Esophagus squamous epithelium (tissue), 5 donors: ENCODE data around the gene CD163L1. TPM values are rescaled to one million over a fixed set of nuclear protein-coding genes. Genes with fewer than 3 reads are reported as not detected.

Source experiments
- DNase-seq: peaks from one replicate; lab custom pipeline; 2025; lab: John Stamatoyannopoulos, UW
- H3K27ac ChIP-seq, 4 donors: fragments of 200-600 bp; sonication (generic); one replicate each; pipeline ENCODE4 v1.5.1; 2016 to 2019; ENCODE audit warnings: mild to moderate bottlenecking in 1 of 4
- H3K27me3 ChIP-seq, 4 donors: fragments of 200-600 bp; sonication (generic); 1 replicate in 3 of 4; 2 replicates in 1 of 4; pipeline versions ENCODE4 v1.5.1 to v1.6.0; 2017 to 2021; ENCODE audit warnings: antibody characterized with exemption in 1 of 4
- H3K36me3 ChIP-seq, 3 donors: fragments of 200-600 bp; sonication (generic); one replicate each; pipeline ENCODE4 v1.5.1; 2016 to 2019
- H3K4me1 ChIP-seq, 3 donors: fragments of 200-600 bp; sonication (generic); one replicate each; pipeline ENCODE4 v1.5.1; 2017 to 2019
- H3K4me3 ChIP-seq, 4 donors: fragments of 200-600 bp; sonication (generic); 1 replicate in 3 of 4; 2 replicates in 1 of 4; pipeline ENCODE4 v1.5.1; 2016 to 2019; ENCODE audit warnings: mild to moderate bottlenecking in 2 of 4, moderate library complexity in 1 of 4
- H3K9me3 ChIP-seq, 3 donors: fragments of 200-600 bp; sonication (generic); one replicate each; pipeline ENCODE4 v1.5.1; 2016 to 2019
- POLR2A ChIP-seq, 4 donors: fragments of 450-650 bp; IDR thresholded peaks; one replicate each; pipeline ENCODE4 v1.6.1; 2017; ENCODE audit warnings: antibody characterized with exemption in 4 of 4, mild to moderate bottlenecking in 4 of 4, moderate library complexity in 3 of 4
- WGBS, 2 donors: methylation state at CpG; one replicate each; pipeline ENCODE4 v1.1.5; 2018; 5-methylcytosine and 5-hydroxymethylcytosine counted together
- intact Hi-C: fragments of 100-400 bp; cut with DNase I; formaldehyde crosslinking; loops from one replicate; pipeline ENCODE4 v1.15.0; 2022
- total RNA-seq, 4 donors: library from RNA; depleted of rRNA; stranded (reverse); fragments of >200 nt; gene quantifications; one replicate each; pipeline ENCODE4 v1.1.0, GENCODE V29; 2016
- TF ChIP-seq, protein P1 (sequence below), 6 experiments: fragments of 450-650 bp in 4 of 6; fragments of 200-600 bp in 2 of 6; sonication (generic) in 2 of 6; IDR thresholded peaks; one replicate each; pipeline ENCODE4 v1.5.1; 2016 to 2019; ENCODE audit warnings: antibody characterized with exemption in 6 of 6, mild to moderate bottlenecking in 4 of 6, moderate library complexity in 4 of 6
- donor health status: DM: yes; HTN: yes; CAD: no.

Gene CD163L1
- total RNA-seq, 4 donors from 2014 or later: 0.15 to 2.8 (median 1.1) TPM

DNA sequence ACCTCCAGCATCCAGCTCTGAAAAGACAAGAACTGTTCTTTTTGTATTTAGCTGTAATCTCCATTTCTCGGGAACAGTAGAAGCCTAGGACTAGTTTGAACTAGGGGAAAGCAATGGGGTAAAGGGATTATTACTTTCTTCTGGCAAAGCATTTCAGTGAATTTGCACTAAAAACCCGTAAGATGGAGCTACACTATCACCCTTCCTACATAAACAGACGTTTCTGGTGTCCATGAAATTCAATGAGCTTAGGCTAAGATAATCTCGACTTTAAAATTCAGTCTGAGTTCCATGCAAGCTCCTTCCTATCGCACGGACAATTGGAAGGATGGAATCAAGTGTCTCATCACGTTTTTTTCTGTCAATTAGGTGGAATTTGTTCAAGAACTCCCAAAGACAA lies 116.0 kb downstream of the CD163L1 start:
- intact Hi-C loops: no loop called here
- Histone ChIP-seq H3K36me3 (no peaks in the 10 kb centered on the region), H3K27ac (no peak overlapping the region), H3K4me1 (no peaks in the 10 kb centered on the region), H3K9me3 (no peaks in the 10 kb centered on the region), H3K27me3 (no peaks in the 10 kb centered on the region), H3K4me3 (no peak overlapping the region)
- TF ChIP-seq, protein P1, sequence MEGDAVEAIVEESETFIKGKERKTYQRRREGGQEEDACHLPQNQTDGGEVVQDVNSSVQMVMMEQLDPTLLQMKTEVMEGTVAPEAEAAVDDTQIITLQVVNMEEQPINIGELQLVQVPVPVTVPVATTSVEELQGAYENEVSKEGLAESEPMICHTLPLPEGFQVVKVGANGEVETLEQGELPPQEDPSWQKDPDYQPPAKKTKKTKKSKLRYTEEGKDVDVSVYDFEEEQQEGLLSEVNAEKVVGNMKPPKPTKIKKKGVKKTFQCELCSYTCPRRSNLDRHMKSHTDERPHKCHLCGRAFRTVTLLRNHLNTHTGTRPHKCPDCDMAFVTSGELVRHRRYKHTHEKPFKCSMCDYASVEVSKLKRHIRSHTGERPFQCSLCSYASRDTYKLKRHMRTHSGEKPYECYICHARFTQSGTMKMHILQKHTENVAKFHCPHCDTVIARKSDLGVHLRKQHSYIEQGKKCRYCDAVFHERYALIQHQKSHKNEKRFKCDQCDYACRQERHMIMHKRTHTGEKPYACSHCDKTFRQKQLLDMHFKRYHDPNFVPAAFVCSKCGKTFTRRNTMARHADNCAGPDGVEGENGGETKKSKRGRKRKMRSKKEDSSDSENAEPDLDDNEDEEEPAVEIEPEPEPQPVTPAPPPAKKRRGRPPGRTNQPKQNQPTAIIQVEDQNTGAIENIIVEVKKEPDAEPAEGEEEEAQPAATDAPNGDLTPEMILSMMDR (IDR thresholded peaks at IDR 0.05): no peak
- no peak for TF ChIP-seq POLR2A (IDR thresholded peaks at IDR 0.05)
- WGBS, 2 donors: 56 to 63% methylated on average over 7 of the region's 7 CpGs
- no peak for DNase-seq

DNA sequence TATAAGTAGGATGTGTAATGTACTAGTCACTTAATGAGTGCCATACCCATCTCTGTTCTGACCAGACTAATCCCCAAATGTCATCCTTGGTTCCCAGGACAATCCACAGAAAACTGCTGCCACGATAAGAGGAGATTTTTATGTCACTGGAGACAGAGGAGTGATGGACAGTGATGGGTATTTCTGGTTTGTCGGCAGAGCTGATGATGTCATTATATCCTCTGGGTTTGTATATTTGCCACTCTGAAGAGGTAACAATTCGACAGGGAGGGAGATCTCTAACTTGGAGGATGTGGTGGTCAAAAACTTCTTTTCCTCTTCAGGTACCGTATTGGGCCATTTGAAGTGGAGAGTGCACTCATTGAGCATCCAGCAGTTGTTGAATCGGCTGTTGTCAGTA lies 119.8 kb downstream of the CD163L1 start:
- TF ChIP-seq POLR2A (IDR thresholded peaks at IDR 0.05): no peak
- TF ChIP-seq, protein P1 (IDR thresholded peaks at IDR 0.05): no peak
- WGBS, 2 donors: 73 to 76% methylated on average over 5 of the region's 5 CpGs
- intact Hi-C loops: no loop called here
- DNase-seq: no peak
- Histone ChIP-seq H3K4me1 (no peaks in the 10 kb centered on the region), H3K36me3 (no peaks in the 10 kb centered on the region), H3K9me3 (no peaks in the 10 kb centered on the region), H3K27me3 (no peaks in the 10 kb centered on the region), H3K4me3 (no peak overlapping the region), H3K27ac (no peak overlapping the region)

DNA sequence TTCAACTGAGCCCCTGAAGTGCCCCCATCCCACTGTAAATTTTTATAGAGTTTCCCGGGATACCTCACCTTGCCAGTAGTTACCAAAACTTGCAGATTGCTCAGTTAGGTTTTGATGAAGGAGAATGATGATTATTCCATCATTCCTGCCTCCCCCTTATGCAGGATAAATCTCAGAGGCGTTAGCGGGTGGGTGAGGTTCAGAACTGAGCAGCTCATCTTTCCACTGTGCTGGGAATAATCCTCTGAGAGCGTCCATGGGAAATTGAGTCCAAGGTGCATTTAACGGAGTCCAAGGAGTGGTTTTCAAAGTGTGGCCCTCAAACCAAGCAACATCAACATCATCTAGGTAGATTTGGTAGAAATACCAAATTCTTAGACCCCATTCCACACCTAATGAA lies 121.4 kb downstream of the CD163L1 start:
- no peak overlapping the region for H3K27ac ChIP-seq
- TF ChIP-seq, protein P1 (IDR thresholded peaks at IDR 0.05): no peak
- 81 to 88% methylated on average over 5 of the region's 5 CpGs for WGBS, 2 donors
- H3K27me3 ChIP-seq: no peaks in the 10 kb centered on the region
- H3K36me3 ChIP-seq: no peaks in the 10 kb centered on the region
- H3K4me1 ChIP-seq: no peaks in the 10 kb centered on the region
- no peaks in the 10 kb centered on the region for H3K9me3 ChIP-seq
- no peak overlapping the region for H3K4me3 ChIP-seq
- intact Hi-C loops: no loop called here
- DNase-seq: no peak

DNA sequence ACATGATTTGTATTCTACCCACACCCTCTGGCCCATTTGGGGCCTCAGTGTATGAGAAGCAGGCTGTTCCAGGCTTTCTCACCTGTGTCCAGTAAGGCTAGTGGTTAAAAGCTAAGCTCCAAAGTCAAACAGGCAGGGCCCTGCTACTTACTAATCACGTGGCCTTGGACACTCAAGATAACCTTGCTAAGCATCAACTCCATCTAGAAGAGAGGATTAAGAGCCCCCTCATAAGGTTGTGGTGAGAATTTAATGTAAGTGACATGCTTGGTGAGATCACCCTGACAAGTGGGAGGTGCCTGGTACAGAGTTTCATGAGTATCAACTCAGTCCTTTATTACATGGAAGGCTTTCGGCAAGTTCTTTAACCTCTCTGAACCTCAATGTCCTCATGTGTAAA lies 122.3 kb downstream of the CD163L1 start:
- 57 to 69% methylated on average over 2 of the region's 2 CpGs for WGBS, 2 donors
- Histone ChIP-seq H3K4me1 (no peaks in the 10 kb centered on the region), H3K9me3 (no peaks in the 10 kb centered on the region), H3K36me3 (no peaks in the 10 kb centered on the region), H3K27me3 (no peaks in the 10 kb centered on the region), H3K4me3 (no peak overlapping the region), H3K27ac (no peak overlapping the region)
- no peak for DNase-seq
- intact Hi-C loops: no loop called here
- TF ChIP-seq, protein P1 (IDR thresholded peaks at IDR 0.05): no peak
- no peak for TF ChIP-seq POLR2A (IDR thresholded peaks at IDR 0.05)

DNA sequence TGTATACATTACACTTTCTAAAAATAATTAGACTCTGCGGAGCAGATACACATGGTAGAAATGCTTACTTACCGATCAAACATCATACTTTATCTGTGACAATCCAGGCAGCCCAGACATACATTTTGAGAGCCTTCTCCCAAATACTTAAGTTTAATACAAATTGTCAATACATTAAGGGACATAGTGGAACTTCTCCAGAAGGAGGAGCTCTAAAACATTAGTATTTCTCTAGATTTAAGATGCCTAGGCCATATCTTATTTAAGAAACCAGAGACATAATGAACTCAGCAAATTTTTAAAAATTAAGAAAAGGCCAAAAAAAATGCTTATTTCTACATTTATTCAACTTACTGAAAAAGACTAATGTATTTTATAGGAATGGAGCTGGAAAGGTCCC lies 124.0 kb downstream of the CD163L1 start:
- 84 to 90% methylated on average over 2 of the region's 2 CpGs for WGBS, 2 donors
- H3K27ac ChIP-seq: no peak overlapping the region
- TF ChIP-seq, protein P1 (IDR thresholded peaks at IDR 0.05): no peak
- no peak for TF ChIP-seq POLR2A (IDR thresholded peaks at IDR 0.05)
- no peak for DNase-seq
- no peak overlapping the region for H3K4me3 ChIP-seq
- intact Hi-C loops: no loop called here
- no peaks in the 10 kb centered on the region for H3K9me3 ChIP-seq
- H3K27me3 ChIP-seq: no peaks in the 10 kb centered on the region
- no peaks in the 10 kb centered on the region for H3K36me3 ChIP-seq
- no peaks in the 10 kb centered on the region for H3K4me1 ChIP-seq
